Endothelial cell of umbilical vein (primary cell): ENCODE results near the gene GMCL2.

ENCODE experiments used
- CTCF ChIP-seq, 2 donors: IDR thresholded peaks; 1 replicate in 1 of 2; 2 replicates in 1 of 2; pipeline ENCODE4 v1.5.1; 2011; ENCODE audit warnings: low read length in 2 of 2, mild to moderate bottlenecking in 2 of 2, moderate library complexity in 2 of 2, control low read depth in 1 of 2, inconsistent platforms in 1 of 2, low read depth in 1 of 2; ENCODE audit not compliant: insufficient read depth in 1 of 2; ENCODE audit errors: extremely low read depth in 1 of 2
- GATA2 ChIP-seq: IDR thresholded peaks from 2 replicates; pipeline ENCODE4 v1.7.0; 2011; ENCODE audit warnings: low read depth, mild to moderate bottlenecking, moderate library complexity, mixed read lengths, low read length; ENCODE audit not compliant: insufficient read length, insufficient read depth

GRCh38 chr5:178223196-178223773 lies 36.1 kb upstream of the GMCL2 start:
- TF ChIP-seq CTCF (IDR thresholded peaks at IDR 0.05; ENCODE audit: extremely low read depth in 1 of 2, insufficient read depth in 1 of 2, low read depth in 1 of 2, low read length in 2 of 2) (no peak), GATA2 (no peak)
